HepG2 (cell line): ENCODE data around the gene MAP3K7CL. TPM values are rescaled to one million over a fixed set of nuclear protein-coding genes. Genes with fewer than 3 reads are reported as not detected.

Experiments used
- ATAC-seq: fragments of 200-7000 bp; cut with Tn5 transposase; 3 replicates; pipeline ENCODE4 v1.9.1; 2020; ENCODE audit warnings: mild to moderate bottlenecking, moderate library complexity
- BruUV-seq: library from RNA; stranded (reverse); fragments of 400-500 nt; replicated peaks from 2 replicates; lab custom pipeline; 2021; lab: Mats Ljungman, UMichigan
- CTCF ChIA-PET: fragments of 300-600 bp; formaldehyde crosslinking; extraction: SDS; loops from one replicate; lab custom pipeline; 2021; ENCODE audit warnings: low total read pairs, inconsistent platforms, low intra/inter-chr PET ratio; lab: Yijun Ruan, JAX
- POLR2A ChIA-PET: fragments of 350-600 bp; sonication (Branson Sonifier 250); formaldehyde crosslinking; loops from one replicate; lab custom pipeline; 2020; ENCODE audit warnings: antibody characterized with exemption, inconsistent platforms; lab: Yijun Ruan, JAX
- DNase-seq: peaks from one replicate; pipeline ENCODE4 v3.0.0-alpha.2; 2015; ENCODE audit warnings: low spot score
- FAIRE-seq: peaks from 3 replicates; lab custom pipeline; 2011; peaks lifted over from hg19 to GRCh38; lab: Jason Lieb, UNC
- H2AFZ ChIP-seq: one replicate; pipeline ENCODE4 v1.6.1; 2011; ENCODE audit warnings: low read length, inconsistent platforms
- H3K27ac ChIP-seq: fragments of 300-600 bp; 3 replicates; pipeline ENCODE4 v1.8.0; 2011; ENCODE audit warnings: mixed run types, mild to moderate bottlenecking, mixed read lengths, low read length, inconsistent platforms; ENCODE audit not compliant: insufficient read depth; ENCODE audit errors: extremely low read length
- H3K27me3 ChIP-seq, 2 experiments: fragments of 200-600 bp in 1 of 2; 2 replicates in 1 of 2; 3 replicates in 1 of 2; pipeline versions ENCODE4 v1.6.0 to v1.8.0; 2011; ENCODE audit warnings: low read length in 2 of 2, mild to moderate bottlenecking in 2 of 2, moderate library complexity in 2 of 2, inconsistent platforms in 1 of 2; ENCODE audit not compliant: insufficient read depth in 2 of 2, control insufficient read depth in 1 of 2
- H3K36me3 ChIP-seq, 2 experiments: fragments of 200-600 bp in 1 of 2; replicated peaks in 1 of 2; 2 replicates in 1 of 2; 3 replicates in 1 of 2; pipeline versions ENCODE4 v1.5.1 to v1.8.0; 2011; ENCODE audit warnings: low read length in 2 of 2, inconsistent platforms in 1 of 2; ENCODE audit not compliant: insufficient read depth in 2 of 2, control insufficient read depth in 1 of 2
- H3K4me1 ChIP-seq: 2 replicates; pipeline ENCODE4 v1.5.1; 2012; ENCODE audit warnings: low read length, inconsistent platforms; ENCODE audit not compliant: insufficient read depth
- H3K4me2 ChIP-seq: 2 replicates; pipeline ENCODE4 v1.6.0; 2011; ENCODE audit warnings: low read depth, low read length, inconsistent platforms
- H3K4me3 ChIP-seq, 3 experiments: fragments of 200-600 bp in 1 of 3; sonication (generic), shearing (Covaris generic) in 1 of 3; replicated peaks in 1 of 3; 2 replicates each; pipeline ENCODE4 v1.5.1; 2011 to 2016; ENCODE audit warnings: low read length in 3 of 3, inconsistent platforms in 2 of 3, low read depth in 2 of 3, mild to moderate bottlenecking in 2 of 3, control low read depth in 1 of 3, mixed read lengths in 1 of 3; ENCODE audit not compliant: insufficient read depth in 1 of 3
- H3K79me2 ChIP-seq: one replicate; pipeline ENCODE4 v1.6.1; 2011; ENCODE audit warnings: low read length, inconsistent platforms; ENCODE audit not compliant: insufficient read depth
- H3K9ac ChIP-seq: 2 replicates; pipeline ENCODE4 v1.6.0; 2011; ENCODE audit warnings: mild to moderate bottlenecking, low read depth, low read length, inconsistent platforms; ENCODE audit not compliant: insufficient read depth
- H3K9me3 ChIP-seq: 2 replicates; pipeline ENCODE4 v1.5.1; 2012; ENCODE audit warnings: mild to moderate bottlenecking, low read length
- H4K20me1 ChIP-seq: 2 replicates; pipeline ENCODE4 v1.6.0; 2011; ENCODE audit warnings: inconsistent platforms, mild to moderate bottlenecking, low read length, moderate library complexity; ENCODE audit not compliant: insufficient read depth
- CEBPB ChIP-seq: IDR thresholded peaks from 2 replicates; pipeline ENCODE4 v1.6.1; 2011; ENCODE audit warnings: low read depth, low read length, improper control_type of control experiment, borderline replicate concordance
- HDAC2 ChIP-seq: sonication (generic); formaldehyde crosslinking; IDR thresholded peaks from 2 replicates; pipeline ENCODE4 v1.4.0; 2020; ENCODE audit warnings: missing genetic modification reagents
- RXRB ChIP-seq: IDR thresholded peaks from 2 replicates; pipeline ENCODE4 v1.6.1; 2016; ENCODE audit warnings: borderline replicate concordance, missing genetic modification reagents, missing compliant biosample characterization
- ZFP41 ChIP-seq: sonication (generic); formaldehyde crosslinking; IDR thresholded peaks from 2 replicates; pipeline ENCODE4 v1.4.0; 2020; ENCODE audit warnings: mild to moderate bottlenecking, missing genetic modification reagents, borderline replicate concordance
- ZNF557 ChIP-seq: sonication (generic); formaldehyde crosslinking; IDR thresholded peaks from 2 replicates; pipeline ENCODE4 v1.4.0; 2020; ENCODE audit warnings: missing genetic modification reagents
- ZNF772 ChIP-seq: sonication (generic); formaldehyde crosslinking; IDR thresholded peaks from 2 replicates; pipeline ENCODE4 v1.5.0; 2020; ENCODE audit warnings: mild to moderate bottlenecking, missing genetic modification reagents
- ZNF839 ChIP-seq: sonication (generic); formaldehyde crosslinking; IDR thresholded peaks from 2 replicates; pipeline ENCODE4 v1.4.0; 2020; ENCODE audit warnings: missing genetic modification reagents, mild to moderate bottlenecking, borderline replicate concordance
- ZNF841 ChIP-seq: sonication (generic); formaldehyde crosslinking; IDR thresholded peaks from 2 replicates; pipeline ENCODE4 v1.8.1; 2023; ENCODE audit warnings: missing genetic modification reagents, borderline replicate concordance
- WGBS: methylation state at CpG from one replicate; pipeline ENCODE4 v1.1.6; 2017; ENCODE audit warnings: low lambda C conversion rate; 5-methylcytosine and 5-hydroxymethylcytosine counted together
- in situ Hi-C: cut with HindIII; loops from 2 replicates; pipeline ENCODE4 v1.10.0; 2017; ENCODE audit warnings: low pct_unique_long_range_greater_than_20kb; ENCODE audit not compliant: extremely low pct_ligation_motif_present
- intact Hi-C: fragments of 100-400 bp; cut with micrococcal nuclease; formaldehyde crosslinking; loops from one replicate; pipeline ENCODE4 v1.10.0; 2022; ENCODE audit not compliant: unreplicated experiment
- polyA plus RNA-seq, 8 experiments: library from polyadenylated mRNA; depleted of rRNA in 3 of 8; stranded (reverse) in 7 of 8; unstranded in 1 of 8; fragments of >200 nt; fragmentation: Illumina TruSeq in 4 of 8; extraction: Trizol in 4 of 8; gene quantifications; 2 replicates each; pipeline versions ENCODE4 v1.2.1 to v1.2.3, GENCODE V29; 2011 to 2016; ENCODE audit warnings: low read depth in 4 of 8, missing spikeins in 1 of 8, mixed read lengths in 1 of 8; ENCODE audit not compliant: insufficient read depth in 1 of 8
- total RNA-seq, 5 experiments: library from RNA; depleted of rRNA; stranded (reverse); fragments of >200 nt; fragmentation: Illumina TruSeq; extraction: Trizol; gene quantifications; 2 replicates each; pipeline ENCODE4 v1.2.3, GENCODE V29; 2016; ENCODE audit warnings: low read depth in 1 of 5
- TF ChIP-seq, protein P1 (sequence below): sonication (generic); formaldehyde crosslinking; IDR thresholded peaks from 2 replicates; pipeline ENCODE4 v1.4.0; 2020; ENCODE audit warnings: mild to moderate bottlenecking, missing genetic modification reagents
- TF ChIP-seq, protein P2 (sequence below): sonication (generic); formaldehyde crosslinking; IDR thresholded peaks from 2 replicates; pipeline ENCODE4 v1.5.0; 2020; ENCODE audit warnings: mild to moderate bottlenecking, missing genetic modification reagents

MAP3K7CL gene
- total and polyA plus RNA-seq, 2 of the 13 experiments (the other 11 are each of a cell fraction or from before 2014, with no cell fraction given): 0.04 to 0.15 TPM

DNA sequence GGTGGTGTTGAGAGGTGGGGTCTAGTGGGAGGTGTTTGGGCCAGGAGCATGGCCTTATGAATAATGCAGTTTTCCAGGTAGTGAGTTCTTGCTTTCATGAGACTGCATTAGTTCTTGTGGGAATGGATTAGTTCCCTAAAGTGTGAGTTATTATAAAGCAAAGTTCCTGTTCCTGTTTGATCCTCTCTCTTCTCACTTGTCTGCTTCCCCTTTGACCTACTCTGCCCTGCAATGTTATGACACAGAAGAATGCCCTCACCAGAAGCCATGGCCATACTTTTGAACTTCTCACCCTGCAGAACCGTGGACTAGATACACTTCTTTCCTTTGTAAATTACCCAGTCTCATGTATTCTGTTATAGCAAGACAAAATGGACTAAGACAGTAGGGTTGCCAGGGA lies 53.6 kb downstream of the MAP3K7CL start (continued):
- TF ChIP-seq, protein P1, sequence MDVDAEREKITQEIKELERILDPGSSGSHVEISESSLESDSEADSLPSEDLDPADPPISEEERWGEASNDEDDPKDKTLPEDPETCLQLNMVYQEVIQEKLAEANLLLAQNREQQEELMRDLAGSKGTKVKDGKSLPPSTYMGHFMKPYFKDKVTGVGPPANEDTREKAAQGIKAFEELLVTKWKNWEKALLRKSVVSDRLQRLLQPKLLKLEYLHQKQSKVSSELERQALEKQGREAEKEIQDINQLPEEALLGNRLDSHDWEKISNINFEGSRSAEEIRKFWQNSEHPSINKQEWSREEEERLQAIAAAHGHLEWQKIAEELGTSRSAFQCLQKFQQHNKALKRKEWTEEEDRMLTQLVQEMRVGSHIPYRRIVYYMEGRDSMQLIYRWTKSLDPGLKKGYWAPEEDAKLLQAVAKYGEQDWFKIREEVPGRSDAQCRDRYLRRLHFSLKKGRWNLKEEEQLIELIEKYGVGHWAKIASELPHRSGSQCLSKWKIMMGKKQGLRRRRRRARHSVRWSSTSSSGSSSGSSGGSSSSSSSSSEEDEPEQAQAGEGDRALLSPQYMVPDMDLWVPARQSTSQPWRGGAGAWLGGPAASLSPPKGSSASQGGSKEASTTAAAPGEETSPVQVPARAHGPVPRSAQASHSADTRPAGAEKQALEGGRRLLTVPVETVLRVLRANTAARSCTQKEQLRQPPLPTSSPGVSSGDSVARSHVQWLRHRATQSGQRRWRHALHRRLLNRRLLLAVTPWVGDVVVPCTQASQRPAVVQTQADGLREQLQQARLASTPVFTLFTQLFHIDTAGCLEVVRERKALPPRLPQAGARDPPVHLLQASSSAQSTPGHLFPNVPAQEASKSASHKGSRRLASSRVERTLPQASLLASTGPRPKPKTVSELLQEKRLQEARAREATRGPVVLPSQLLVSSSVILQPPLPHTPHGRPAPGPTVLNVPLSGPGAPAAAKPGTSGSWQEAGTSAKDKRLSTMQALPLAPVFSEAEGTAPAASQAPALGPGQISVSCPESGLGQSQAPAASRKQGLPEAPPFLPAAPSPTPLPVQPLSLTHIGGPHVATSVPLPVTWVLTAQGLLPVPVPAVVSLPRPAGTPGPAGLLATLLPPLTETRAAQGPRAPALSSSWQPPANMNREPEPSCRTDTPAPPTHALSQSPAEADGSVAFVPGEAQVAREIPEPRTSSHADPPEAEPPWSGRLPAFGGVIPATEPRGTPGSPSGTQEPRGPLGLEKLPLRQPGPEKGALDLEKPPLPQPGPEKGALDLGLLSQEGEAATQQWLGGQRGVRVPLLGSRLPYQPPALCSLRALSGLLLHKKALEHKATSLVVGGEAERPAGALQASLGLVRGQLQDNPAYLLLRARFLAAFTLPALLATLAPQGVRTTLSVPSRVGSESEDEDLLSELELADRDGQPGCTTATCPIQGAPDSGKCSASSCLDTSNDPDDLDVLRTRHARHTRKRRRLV: no peak
- TF ChIP-seq ZNF841 (CRISPR knock-in tag) (no peak), ZNF839 (no peak), RXRB (CRISPR knock-in tag) (peak; percentile 74)

DNA sequence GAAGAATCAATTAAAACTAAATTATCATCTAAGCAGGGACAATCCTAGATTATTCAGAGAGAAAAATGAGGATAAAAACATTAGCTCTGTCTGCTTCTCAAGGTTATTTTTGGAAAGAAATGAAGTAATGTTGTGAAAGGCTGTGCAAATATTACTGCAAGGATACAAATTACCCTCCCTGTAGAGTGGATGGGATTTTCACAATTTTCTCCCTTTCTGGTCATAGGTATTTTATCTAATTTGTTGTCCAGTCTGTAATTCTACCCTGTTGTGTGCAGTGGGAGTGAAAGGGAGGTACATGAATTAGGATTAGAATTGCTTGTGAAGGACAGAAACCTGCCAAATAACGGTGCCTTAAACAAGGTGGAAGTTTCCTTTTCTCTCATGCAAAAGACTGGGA lies 54.7 kb downstream of the MAP3K7CL start:
- no peaks in the 10 kb centered on the region for H3K36me3 ChIP-seq
- ChIA-PET POLR2A (interaction anchor here (0.7 kb wide), 1 partner anchor 9 kb away, joined by 3 read pairs; no protein-coding TSS in a partner anchor), CTCF (no interaction called here)
- 74% methylated on average over 1 of the region's 1 CpG for WGBS
- H3K79me2 ChIP-seq: no peaks in the 10 kb centered on the region
- ATAC-seq: no peak
- FAIRE-seq: no peak
- H4K20me1 ChIP-seq: no peaks in the 10 kb centered on the region
- H3K4me1 ChIP-seq: peaks cover 36% of the 10 kb centered on the region
- intact Hi-C loops (no loop called here), in situ Hi-C loops (loop anchor here (10.0 kb wide), 1 partner anchor 110 kb away; the partner anchor contains the start of gene BACH1)
- no peaks in the 10 kb centered on the region for H3K9me3 ChIP-seq
- no peak for TF ChIP-seq ZNF557
- no peak for TF ChIP-seq ZNF772 (CRISPR knock-in tag)
- TF ChIP-seq, protein P2, sequence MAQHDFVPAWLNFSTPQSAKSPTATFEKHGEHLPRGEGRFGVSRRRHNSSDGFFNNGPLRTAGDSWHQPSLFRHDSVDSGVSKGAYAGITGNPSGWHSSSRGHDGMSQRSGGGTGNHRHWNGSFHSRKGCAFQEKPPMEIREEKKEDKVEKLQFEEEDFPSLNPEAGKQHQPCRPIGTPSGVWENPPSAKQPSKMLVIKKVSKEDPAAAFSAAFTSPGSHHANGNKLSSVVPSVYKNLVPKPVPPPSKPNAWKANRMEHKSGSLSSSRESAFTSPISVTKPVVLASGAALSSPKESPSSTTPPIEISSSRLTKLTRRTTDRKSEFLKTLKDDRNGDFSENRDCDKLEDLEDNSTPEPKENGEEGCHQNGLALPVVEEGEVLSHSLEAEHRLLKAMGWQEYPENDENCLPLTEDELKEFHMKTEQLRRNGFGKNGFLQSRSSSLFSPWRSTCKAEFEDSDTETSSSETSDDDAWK (CRISPR knock-in tag): no peak
- no peak for TF ChIP-seq HDAC2
- peak; percentile 14; the same call in 1 of the 2 replicates for TF ChIP-seq CEBPB
- TF ChIP-seq ZFP41 (CRISPR knock-in tag): no peak
- no peaks in the 10 kb centered on the region for H3K27me3 ChIP-seq
- no peak overlapping the region for H3K27ac ChIP-seq
- H3K4me3 ChIP-seq: no peak overlapping the region
- no peak overlapping the region for H2AFZ ChIP-seq
- no peak overlapping the region for H3K9ac ChIP-seq
- BruUV-seq: no TSS peak
- DNase-seq: no peak
- no peak overlapping the region for H3K4me2 ChIP-seq
